T-helper 9 cell (primary cell): ENCODE measurements around the gene PAPLN.

Source experiments
- DNase-seq: peaks from one replicate; pipeline ENCODE4 v3.0.0-alpha.2; 2020

The PAPLN gene

DNA sequence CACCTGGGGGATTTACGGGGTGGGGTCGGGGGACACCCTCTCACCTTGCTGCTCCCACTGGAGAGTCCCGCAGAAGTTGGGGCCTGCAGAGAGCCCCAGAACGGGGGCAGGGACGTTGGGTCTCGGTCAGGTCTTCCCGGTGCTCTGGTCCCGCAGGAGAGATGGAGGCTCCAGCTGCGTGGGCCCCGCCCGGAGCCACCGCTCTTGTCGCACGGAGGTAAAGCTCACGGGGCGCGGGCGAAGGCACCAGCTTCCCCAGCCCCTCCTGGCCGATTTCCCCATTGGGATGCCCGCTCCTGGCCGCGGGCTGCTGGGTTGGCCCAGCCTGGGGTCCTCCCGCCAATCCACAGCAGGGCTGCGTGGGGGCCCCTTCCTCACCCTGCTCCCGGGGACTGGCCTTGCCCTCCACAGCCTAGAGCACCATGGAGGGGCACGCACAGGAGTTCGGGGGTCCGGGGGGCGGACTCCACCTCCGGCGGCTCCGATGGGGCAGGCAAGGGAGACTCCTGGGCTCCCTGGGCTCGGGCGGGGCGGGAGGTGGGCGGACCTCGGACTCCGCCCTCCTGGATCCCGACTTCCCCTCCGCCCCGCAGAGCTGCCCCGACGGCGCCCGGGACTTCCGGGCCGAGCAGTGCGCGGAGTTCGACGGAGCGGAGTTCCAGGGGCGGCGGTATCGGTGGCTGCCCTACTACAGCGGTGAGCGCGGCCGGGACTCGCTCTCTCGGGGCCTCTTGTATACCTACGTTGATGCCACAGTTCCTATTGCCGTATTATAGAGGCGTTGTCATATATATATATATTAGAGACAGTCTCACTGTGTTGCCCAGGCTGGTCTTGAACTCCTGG is 8.4 kb downstream of the PAPLN start:
- DNase-seq, result peak; percentile 25

DNA sequence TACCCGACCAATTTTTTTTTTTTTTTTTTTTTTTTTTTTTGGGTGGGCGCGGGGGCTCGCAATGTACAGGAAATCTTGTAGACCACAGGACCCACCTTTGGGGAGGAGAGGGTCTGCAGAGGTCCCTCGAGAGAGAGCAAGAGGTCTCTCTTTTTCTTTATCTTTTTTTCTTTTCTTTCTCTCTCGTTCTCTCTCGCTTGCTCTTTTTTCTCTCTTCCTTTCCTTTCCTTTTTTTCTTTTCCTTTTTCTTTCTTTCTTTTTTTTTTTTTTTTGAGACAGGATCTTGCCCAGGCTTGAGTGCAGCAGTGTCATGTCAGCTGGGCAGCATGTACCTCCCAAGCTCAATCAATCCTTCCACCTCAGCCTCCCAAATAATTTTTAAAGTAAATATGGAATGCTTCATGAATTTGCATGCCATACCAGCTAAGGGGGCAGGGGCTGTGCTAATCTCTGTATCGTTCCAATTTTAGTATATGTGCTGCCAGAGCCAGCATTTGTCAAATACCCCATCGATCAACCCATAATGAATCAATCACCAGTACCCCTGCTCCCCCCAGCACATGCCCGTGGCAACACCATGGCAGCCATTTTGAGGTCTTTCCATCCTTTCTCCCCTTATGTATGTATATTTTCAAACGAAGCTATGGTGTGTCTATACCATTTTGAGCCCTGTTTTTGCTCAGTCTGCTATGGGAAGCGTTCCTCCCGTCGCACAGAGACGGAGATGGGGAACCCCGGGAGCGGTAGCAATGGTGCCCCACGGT is 9.3 kb downstream of the PAPLN start:
- DNase-seq, result no peak

DNA sequence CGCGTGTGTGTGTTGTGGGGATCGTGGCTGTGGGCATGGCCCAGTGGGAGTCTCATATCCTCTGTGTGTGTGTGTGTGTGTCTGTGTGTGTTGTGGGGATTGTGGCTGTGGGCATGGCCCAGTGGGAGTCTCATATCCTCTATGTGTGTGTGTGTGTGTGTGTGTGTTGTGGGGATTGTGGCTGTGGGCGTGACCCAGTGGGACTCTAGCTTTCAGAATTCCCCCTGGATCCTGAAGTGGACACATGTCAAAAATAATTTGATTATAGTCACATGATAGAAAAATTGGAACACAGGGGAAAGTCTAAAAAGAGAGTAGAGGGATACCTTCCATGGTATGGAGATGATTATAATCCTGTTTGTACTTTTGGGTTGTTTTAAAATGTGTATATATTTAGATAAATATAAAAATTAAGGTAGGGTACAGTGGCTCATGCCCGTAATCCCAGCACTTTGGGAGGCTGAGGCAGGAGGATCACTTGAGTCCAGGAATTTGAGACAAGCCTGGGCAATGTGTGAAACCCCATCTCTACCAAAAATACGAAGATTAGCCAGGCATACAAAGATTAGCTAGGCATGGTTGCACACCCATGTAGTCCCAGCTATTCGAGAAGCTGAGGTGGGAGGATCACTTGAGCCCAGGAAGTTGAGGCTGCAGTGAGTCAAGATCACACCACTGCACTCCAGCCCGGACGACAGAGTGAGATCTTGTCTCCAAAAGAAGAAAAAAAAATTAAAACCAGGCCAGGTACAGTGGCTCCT is 11.0 kb downstream of the PAPLN start:
- DNase-seq, result no peak

DNA sequence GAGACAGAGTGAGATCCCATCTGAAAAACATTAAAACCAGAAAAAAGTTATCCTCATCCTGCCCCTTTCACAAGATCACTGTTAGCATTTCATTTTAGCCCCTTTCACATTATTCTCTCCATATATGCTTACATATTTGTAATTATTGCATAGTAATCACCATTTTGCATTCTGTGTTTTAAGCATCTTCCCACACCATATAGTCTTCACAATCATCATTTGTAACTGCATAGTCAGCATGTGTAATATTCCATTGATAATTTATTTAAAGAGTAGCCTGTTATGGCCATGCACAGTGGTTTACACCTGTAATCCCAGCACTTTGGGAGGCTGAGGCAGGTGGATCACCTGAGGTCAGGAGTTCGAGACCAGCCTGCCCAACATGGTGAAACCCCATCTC is 11.8 kb downstream of the PAPLN start:
- no peak for DNase-seq

DNA sequence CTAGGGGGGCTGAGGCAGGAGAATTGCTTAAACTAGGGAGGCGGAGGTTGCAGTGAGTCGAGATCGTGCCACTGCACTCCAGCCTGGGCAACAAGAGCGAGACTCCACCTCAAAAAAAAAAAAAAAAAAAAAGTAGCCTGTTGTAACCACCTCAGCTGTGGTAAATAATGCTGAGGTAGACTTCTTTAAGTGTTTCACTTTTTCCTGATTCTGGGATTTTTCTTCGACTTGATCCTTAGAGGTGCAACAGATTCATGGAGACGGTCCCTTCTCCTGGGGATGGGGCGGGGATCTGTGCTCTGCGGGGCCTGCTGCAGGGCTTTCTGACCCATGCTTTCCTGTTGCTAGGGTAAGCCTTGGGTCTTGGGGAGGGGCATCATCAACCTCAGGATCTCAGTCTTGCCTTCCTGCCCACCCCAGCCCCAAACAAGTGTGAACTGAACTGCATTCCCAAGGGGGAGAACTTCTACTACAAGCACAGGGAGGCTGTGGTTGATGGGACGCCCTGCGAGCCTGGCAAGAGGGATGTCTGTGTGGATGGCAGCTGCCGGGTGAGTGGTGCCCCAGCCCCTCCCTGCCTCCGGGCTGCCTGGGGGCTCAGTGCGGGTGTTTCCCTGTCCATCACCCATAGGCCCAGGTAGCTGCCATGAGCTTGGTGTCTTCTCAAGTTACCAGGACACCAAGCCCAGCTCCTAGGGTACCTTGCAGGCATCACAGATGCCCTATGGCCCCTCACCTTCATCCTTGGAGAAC is 12.4 kb downstream of the PAPLN start:
- no peak for DNase-seq

DNA sequence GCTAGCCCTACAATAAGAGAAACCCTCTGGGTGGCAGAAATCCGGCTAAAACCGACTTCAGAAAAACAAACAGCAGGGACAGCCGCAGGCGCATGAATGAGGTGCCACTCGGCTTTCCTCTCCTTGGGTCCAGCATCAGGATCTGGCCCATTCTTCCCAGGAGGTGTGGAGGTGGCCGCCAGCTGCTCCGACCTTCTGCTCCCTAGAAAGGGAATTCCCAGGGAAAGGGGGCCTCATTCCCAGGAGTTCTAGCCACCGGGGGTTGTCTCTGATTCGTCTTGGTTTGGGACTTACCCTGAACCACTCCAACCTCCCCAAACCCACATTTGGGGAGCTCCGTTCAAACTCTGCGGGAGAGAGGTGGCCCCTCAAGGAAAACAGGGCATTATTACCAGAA is 13.0 kb downstream of the PAPLN start:
- no peak for DNase-seq

DNA sequence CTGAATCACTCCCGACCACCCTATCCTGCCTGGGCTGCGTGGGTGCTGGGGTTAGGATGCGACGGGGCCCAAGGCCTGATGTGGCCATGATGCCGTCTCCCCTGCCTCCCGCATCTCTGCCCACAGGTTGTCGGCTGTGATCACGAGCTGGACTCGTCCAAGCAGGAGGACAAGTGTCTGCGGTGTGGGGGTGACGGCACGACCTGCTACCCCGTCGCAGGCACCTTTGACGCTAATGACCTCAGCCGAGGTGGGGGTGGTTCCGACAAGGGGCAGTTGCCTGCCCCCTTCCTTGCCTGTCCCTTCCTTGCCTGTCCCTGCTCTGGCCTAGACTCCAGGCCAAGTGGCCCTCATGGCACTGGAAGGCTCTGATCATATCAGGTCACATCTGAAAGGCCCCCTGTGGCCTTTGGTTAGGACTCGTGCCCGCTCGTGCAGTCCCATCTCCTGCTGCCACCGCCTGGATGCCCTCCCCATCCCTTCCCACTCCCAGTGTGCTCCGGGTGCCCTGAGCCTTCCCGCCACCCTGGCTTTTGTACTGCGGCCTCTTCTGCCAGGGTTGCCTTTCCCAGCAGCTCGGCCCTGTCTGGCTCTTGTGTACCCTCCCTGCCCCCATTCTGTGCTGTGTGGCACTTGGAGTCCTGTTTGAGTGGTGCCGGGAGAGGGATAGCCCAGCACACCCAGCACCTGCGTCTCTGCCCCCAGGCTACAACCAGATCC is 13.6 kb downstream of the PAPLN start:
- DNase-seq, result no peak

DNA sequence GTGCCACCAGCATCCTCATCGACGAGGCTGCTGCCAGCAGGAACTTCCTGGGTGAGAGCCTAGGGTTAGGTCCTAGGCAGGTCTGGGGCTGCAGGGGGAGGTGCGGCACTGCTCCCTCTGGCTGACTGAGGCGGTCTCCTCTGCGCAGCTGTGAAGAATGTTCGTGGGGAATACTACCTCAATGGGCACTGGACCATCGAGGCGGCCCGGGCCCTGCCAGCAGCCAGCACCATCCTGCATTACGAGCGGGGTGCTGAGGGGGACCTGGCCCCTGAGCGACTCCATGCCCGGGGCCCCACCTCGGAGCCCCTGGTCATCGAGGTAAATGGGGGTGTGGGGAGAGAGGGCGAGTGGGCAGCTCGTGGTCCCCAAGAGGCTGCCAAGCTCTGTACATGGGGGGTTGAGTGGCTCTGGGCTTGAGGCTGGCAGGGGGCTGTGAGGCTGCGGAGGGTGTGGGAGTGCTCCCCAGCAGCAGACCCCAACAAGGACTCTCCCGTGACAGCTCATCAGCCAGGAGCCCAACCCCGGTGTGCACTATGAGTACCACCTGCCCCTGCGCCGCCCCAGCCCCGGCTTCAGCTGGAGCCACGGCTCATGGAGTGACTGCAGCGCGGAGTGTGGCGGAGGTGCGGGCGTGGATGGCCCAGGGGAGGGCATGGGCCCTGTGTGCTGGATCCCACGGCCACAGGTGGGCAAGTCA is 14.4 kb downstream of the PAPLN start:
- DNase-seq, result no peak

DNA sequence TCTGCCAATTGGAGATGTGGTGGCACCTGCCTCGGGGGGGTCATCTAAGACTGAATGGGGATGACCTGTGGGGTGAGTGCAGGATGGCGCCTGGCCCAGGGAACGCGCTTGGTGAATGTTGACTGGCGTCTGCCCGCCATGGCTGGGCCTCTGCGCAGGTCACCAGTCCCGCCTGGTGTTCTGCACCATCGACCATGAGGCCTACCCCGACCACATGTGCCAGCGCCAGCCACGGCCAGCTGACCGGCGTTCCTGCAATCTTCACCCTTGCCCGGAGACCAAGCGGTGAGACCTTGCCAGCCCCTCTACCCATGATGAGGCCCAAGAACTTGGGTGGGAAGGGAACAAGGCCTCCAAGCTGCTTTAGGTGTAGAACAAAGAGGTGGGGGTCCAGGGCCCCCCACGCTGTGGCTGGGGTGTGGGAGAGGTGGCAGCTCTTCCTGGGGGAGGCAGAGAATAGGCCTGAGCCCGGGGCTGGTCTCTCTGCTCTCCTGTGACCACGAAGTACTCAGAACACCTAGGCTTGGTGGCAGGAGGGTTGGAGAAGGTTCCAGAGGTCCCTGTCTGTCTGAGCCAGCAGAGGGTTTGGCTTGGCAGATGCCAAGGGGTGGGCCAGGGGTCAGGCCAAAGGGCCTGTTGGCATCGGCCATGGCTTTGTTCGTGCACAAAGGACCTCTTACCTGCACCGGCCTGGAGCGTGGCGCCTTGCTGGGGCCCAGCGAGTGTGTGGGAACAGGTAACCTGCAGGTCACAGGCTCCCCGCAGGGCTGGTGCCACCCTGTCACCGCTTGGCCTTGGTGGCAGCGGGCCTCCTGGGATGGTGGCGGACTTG is 15.4 kb downstream of the PAPLN start:
- no peak for DNase-seq

DNA sequence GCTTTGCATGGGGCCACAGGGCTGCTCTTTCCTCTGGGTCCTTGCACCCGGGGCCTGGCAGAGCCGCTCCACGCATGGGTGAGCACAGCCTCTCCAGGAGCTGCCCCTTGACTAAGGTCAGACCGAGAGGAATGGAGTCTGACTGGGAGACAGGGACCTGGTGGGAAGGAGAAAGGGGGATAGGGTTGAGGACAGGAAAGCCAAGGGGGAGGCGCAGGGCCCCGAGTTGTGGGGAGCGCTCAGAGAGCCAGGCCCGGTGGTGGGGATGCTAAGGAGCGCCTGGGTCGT is 16.0 kb downstream of the PAPLN start:
- DNase-seq, result no peak

DNA sequence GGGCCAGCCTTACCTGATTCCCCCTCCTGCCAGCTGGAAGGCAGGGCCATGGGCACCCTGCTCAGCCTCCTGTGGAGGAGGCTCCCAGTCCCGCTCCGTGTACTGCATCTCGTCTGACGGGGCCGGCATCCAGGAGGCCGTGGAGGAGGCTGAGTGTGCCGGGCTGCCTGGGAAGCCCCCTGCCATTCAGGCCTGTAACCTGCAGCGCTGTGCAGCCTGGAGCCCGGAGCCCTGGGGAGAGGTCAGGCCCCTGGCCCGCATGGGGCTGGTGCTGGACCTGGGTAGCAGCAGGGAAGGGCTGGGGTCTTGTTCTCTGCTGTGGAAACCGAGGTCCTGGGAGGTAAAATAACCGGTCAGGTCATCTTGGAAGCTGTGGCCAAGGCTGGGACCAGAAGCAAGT is 16.4 kb downstream of the PAPLN start:
- DNase-seq, result no peak

DNA sequence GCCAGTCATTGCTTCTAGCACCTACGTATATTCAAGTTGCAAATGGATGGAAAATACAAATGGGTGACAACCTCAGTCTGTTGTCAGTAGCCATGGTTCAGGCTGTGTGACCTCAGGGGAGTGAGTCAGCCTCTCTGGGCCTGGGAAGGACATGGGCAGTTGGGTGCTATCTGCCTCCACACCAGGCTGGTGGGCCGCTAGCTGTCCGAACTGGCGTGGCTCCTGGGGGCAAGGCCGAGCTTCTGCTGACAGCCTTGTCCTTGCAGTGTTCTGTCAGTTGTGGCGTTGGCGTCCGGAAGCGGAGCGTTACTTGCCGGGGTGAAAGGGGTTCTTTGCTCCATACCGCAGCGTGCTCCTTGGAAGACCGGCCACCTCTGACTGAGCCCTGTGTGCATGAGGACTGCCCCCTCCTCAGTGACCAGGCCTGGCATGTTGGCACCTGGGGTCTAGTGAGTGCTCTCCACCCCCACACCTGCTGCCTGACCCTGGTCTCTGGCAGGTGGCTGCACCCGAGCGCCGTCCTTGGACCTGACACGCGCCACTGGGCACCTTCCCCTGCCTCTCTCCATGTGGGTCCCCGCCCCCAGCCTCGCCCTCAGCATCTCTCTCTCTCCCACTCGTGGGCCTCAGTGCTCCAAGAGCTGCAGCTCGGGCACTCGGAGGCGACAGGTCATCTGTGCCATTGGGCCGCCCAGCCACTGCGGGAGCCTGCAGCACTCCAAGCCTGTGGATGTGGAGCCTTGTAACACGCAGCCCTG is 17.1 kb downstream of the PAPLN start:
- no peak for DNase-seq

DNA sequence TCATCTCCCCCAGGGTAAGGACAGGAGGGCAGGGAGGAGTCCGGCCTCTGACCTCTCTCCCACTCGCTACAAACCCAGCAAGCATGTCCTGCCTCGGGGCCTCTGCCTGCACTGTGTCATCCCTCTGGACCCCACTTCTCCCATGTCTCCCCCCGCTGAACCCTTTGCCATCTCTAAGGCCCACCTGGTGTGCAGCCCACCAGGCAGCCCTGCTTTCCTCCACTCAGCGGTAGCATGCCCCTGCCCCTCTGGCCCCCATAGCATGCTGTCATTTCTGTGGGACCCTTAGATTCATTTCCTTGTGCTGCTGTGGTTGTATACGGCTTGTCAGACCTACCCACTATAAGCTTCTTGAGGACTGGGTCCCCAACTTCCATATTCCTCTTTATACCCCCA is 17.7 kb downstream of the PAPLN start:
- no peak for DNase-seq

DNA sequence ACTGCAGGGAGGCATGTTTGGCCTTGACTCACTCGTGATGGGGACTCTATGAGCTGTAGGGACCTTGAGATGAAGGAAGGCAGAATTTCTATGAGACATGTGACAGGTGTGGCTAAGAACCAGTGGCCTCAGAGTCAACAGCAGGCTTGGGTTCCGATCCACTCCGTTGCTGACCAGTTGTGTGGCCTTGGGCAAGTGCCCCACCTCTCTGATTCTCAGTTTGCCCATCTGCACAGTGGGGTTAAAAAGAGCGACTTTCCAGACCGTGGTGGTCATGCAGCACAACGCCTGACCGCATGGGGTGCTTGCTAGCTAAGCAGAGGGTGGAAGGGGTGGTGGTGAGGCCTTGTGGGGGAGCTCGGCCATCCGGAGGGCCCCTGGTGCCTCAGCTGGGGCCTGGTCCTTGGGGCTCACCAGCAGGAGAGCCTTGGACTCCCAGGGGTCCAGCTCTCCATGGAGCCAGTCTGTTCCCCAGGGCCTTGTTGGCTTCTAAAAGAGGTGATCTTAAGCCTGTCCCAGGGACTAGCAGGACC is 18.5 kb downstream of the PAPLN start:
- no peak for DNase-seq

DNA sequence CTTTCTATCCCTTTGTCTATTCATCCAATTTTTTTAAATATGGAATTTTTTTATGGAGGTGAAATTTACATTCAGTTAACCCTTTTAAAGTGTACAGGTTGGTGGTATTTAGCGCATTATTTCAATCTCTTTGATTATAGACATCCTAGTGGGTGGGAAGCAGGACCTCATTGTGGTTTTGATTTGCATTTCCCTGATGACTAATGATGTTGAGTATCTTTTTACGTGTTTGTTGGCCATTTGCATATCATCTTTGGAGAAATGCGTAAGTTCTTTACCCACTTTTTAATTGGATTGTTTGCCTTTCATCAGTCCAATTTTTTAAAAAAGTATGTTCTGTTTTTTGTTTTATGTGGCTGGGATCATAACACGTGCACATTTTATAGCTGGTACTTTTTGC is 20.8 kb downstream of the PAPLN start:
- DNase-seq, result no peak

DNA sequence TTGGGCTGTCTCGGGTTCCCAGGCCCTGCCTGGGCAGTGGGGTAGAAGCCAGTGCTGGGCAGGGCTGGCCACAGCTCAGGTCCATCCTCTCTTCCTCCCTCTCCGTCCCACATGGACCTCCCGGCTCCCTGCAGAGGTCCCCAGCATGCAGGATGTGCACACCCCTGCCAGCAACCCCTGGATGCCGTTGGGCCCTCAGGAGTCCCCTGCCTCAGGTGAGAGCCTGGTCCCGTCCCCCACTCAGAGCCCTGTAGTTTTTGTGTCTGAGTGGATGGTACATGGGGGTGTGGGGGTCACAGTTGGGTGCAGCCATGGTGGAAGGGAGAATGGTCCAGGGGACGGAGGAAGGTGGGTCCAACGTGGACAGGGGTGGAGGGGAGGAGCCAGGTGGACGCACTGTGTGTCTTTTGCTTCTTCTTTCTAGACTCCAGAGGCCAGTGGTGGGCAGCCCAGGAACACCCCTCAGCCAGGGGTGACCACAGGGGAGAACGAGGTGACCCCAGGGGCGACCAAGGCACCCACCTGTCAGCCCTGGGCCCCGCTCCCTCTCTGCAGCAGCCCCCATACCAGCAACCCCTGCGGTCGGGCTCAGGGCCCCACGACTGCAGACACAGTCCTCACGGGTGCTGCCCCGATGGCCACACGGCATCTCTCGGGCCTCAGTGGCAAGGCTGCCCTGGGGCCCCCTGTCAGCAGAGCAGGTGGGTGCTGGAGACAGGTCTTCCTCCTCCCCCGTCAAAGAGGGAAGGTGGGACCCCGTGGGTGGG is 21.7 kb downstream of the PAPLN start:
- DNase-seq, result no peak

DNA sequence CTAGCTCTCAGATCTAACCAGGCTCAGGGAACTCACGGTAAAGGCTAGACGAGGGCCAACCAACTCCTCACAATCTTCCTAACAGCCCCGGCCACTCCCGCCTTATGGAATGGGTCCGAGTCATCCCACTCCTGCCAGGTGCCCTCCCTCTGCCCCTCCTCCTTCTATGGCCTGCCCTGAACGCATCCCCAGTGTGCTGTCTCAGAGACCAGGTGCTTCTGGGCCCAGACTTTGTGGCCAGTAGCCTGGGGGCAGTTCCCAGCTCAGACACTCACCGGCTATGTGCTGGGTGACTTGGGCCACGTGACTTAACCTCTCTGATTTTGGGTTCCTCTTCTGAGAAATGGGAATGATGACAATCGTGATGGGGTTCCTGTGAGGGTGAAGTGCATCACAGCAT is 22.5 kb downstream of the PAPLN start:
- no peak for DNase-seq

DNA sequence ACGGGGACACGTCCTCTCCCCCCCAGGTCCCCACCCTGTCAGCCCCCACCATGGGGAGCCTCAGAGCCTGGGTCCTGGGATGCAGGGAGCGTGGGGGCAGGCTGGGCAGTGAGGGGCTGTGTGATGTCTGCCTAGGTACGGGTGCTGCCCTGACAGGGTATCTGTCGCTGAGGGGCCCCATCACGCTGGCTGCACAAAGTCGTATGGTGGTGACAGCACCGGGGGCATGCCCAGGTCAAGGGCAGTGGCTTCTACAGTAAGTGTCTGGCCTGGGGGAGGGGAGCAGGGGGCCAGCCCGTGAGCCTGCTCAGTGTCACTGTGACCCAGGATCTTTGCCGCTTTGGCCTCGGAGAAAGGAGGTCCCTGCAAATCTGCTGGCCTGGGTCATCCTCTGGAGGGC is 23.3 kb downstream of the PAPLN start:
- DNase-seq, result no peak

DNA sequence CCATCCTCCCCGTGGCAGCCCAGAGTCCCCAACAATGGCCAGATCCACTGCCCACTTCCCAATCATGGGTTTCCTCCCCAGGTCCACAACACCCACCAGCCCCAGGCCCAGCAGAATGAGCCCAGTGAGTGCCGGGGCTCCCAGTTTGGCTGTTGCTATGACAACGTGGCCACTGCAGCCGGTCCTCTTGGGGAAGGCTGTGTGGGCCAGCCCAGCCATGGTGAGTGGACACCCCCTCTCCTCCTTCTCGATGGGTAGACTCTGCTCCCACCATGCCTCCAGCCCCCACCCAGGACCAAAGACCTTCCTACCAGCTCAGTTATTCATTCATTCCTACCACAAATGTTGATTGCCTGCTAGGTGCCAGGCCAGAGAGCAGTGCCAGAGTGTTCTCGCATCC is 23.8 kb downstream of the PAPLN start:
- no peak for DNase-seq
